Prostate gland (tissue), 2 donors: ENCODE data around the gene NCOA1. TPM values are rescaled to one million over a fixed set of nuclear protein-coding genes. Genes with fewer than 3 reads are reported as not detected.
"Not testable (repeated sequence)": the region's sequence is repeated elsewhere in the genome, so short reads cannot be mapped to it uniquely, and the experiment has no call there.

Experiments used
- DNase-seq: peaks from one replicate; pipeline ENCODE4 v3.0.0-alpha.2; 2019; ENCODE audit warnings: low spot score
- H3K27ac ChIP-seq, 2 donors: fragments of 200-600 bp; sonication (generic); 2 replicates each; pipeline ENCODE4 v1.5.1; 2017 to 2019
- H3K27me3 ChIP-seq: fragments of 200-600 bp; sonication (generic); replicated peaks from 2 replicates; pipeline ENCODE4 v1.5.1; 2019; ENCODE audit not compliant: insufficient read depth
- H3K36me3 ChIP-seq, 2 donors: fragments of 200-600 bp; sonication (generic); 1 replicate in 1 of 2; 2 replicates in 1 of 2; pipeline versions ENCODE4 v1.5.1 to v1.8.1; 2017 to 2019
- H3K4me1 ChIP-seq: fragments of 200-600 bp; sonication (generic); replicated peaks from 2 replicates; pipeline ENCODE4 v1.5.1; 2019
- H3K4me3 ChIP-seq, 2 donors: fragments of 200-600 bp; sonication (generic); 2 replicates each; pipeline ENCODE4 v1.5.1; 2017 to 2019
- H3K9me3 ChIP-seq: fragments of 200-600 bp; sonication (generic); 2 replicates; pipeline ENCODE4 v1.5.1; 2017
- POLR2A ChIP-seq: fragments of 450-650 bp; IDR thresholded peaks from one replicate; pipeline ENCODE4 v1.6.1; 2016; ENCODE audit warnings: antibody characterized with exemption, mild to moderate bottlenecking
- POLR2AphosphoS5 ChIP-seq: sonication (generic); formaldehyde crosslinking; IDR thresholded peaks from one replicate; pipeline ENCODE4 v1.6.1; 2017; ENCODE audit warnings: antibody characterized with exemption
- WGBS: methylation state at CpG from one replicate; pipeline ENCODE4 v1.1.5; 2018; 5-methylcytosine and 5-hydroxymethylcytosine counted together
- intact Hi-C: fragments of 100-400 bp; cut with DNase I; formaldehyde crosslinking; loops from one replicate; pipeline ENCODE4 v1.14.2; 2022
- total RNA-seq, 2 donors: library from RNA; depleted of rRNA; stranded (reverse); fragments of >200 nt; gene quantifications; one replicate each; pipeline ENCODE4 v1.1.0, GENCODE V29; 2016
- TF ChIP-seq, protein P1 (sequence below), 4 experiments: fragments of 200-600 bp in 2 of 4; fragments of 450-650 bp in 2 of 4; sonication (generic) in 2 of 4; IDR thresholded peaks; 1 replicate in 3 of 4; 2 replicates in 1 of 4; pipeline ENCODE4 v1.5.1; 2016 to 2019; ENCODE audit warnings: antibody characterized with exemption in 4 of 4, mild to moderate bottlenecking in 2 of 4, moderate library complexity in 2 of 4

The NCOA1 gene
- total RNA-seq, 2 donors from 2014 or later, result 24.9 to 72.4 TPM

DNA sequence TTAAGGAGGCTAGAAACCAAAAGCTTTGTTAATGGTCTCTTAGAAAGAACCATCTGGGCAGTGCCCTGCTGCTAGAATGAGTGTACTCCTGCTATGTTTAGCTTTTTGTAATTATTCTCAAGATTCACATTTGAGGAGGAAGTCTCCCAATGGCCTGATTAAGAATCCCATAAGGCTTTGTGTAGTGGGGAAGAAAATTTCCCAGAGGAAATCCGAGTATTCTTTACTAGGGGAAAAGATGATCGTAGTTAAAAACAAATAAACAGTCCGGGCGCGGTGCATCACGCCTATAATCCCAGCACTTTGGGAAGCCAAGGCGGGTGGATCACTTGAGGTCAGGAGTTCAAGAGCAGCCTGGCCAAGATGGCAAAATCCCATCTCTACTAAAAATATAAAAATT, 184.3 kb downstream of the NCOA1 start:
- WGBS, result 85% methylated on average over 7 of the region's 7 CpGs
- DNase-seq, result no peak
- Histone ChIP-seq H3K27ac (no peak overlapping the region), H3K27me3 (no peaks in the 10 kb centered on the region), H3K9me3 (no peaks in the 10 kb centered on the region), H3K4me3 (no peak overlapping the region), H3K36me3 (no peaks in the 10 kb centered on the region), H3K4me1 (no peaks in the 10 kb centered on the region)
- intact Hi-C loops, result no loop called here
- TF ChIP-seq, protein P1, sequence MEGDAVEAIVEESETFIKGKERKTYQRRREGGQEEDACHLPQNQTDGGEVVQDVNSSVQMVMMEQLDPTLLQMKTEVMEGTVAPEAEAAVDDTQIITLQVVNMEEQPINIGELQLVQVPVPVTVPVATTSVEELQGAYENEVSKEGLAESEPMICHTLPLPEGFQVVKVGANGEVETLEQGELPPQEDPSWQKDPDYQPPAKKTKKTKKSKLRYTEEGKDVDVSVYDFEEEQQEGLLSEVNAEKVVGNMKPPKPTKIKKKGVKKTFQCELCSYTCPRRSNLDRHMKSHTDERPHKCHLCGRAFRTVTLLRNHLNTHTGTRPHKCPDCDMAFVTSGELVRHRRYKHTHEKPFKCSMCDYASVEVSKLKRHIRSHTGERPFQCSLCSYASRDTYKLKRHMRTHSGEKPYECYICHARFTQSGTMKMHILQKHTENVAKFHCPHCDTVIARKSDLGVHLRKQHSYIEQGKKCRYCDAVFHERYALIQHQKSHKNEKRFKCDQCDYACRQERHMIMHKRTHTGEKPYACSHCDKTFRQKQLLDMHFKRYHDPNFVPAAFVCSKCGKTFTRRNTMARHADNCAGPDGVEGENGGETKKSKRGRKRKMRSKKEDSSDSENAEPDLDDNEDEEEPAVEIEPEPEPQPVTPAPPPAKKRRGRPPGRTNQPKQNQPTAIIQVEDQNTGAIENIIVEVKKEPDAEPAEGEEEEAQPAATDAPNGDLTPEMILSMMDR (IDR thresholded peaks at IDR 0.05), result no peak
- no peak for TF ChIP-seq POLR2AphosphoS5
- TF ChIP-seq POLR2A, result no peak

DNA sequence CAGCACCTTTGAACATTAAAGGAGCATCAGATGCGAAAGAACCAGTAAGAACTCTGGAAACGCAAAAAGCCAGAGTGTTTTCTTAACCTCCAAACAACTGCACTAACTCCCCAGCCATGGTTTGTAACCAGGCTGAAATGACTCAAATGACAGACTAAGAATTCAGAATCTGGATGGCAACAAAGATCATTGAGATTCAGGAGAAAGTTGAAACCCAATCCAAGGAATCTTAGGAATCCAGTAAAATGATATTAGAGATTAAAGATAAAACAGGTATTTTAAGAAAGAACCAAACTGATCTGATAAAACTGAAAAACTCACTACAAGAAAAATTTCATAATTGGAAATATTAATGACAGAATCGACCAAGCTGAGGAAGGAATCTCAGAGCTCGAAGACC, 185.4 kb downstream of the NCOA1 start:
- TF ChIP-seq, protein P1 (IDR thresholded peaks at IDR 0.05), result no peak
- TF ChIP-seq POLR2A (no peak), POLR2AphosphoS5 (no peak)
- H3K36me3 ChIP-seq, result no peaks in the 10 kb centered on the region
- WGBS, result 81% methylated on average over 4 of the region's 4 CpGs

DNA sequence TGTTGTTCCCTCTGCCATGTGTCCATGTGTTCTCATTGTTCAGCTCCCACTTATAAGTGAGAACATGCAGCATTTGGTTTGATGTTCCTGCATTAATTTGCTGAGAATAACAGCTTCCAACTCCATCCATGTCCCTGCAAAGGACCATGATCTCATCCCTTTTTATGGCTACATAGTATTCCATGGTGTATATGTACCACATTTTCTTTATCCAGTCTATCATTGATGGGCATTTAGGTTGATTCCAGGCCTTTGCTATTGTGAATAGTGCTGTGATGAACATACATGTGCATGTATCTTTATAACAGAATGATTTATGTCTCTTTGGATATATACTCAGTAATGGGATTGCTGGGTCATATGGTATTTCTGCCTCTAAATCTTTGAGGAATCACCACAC, 187.0 kb downstream of the NCOA1 start:
- intact Hi-C loops, result not testable (repeated sequence)

More for the DNA sequence above, 185.4 kb downstream of the NCOA1 start:
- DNase-seq, result no peak
- Histone ChIP-seq H3K4me3 (no peak overlapping the region), H3K27ac (no peak overlapping the region), H3K4me1 (no peaks in the 10 kb centered on the region), H3K27me3 (no peaks in the 10 kb centered on the region), H3K9me3 (no peaks in the 10 kb centered on the region)
- intact Hi-C loops, result no loop called here

DNA sequence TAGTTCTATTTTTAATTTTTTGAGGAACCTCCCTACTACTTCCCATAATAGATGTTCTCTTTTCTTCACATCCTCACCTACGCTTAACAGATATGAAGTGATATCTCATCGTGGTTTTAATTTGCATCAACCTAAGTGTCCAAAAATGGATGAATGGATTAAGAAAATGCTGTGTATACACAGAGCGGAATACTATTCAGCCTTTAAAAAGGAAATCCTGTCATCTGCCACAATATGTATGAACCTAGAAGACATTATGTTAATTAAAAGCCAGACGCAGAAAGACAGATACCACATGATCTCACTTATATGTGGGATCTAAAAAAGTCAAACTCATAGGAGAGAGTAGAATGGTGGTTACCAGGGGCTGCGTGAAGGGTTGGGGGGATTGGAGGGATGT, 189.1 kb downstream of the NCOA1 start:
- H3K4me1 ChIP-seq, result no peaks in the 10 kb centered on the region
- TF ChIP-seq, protein P1 (IDR thresholded peaks at IDR 0.05), result no peak
- no peak for TF ChIP-seq POLR2AphosphoS5
- no peak for TF ChIP-seq POLR2A
- intact Hi-C loops, result no loop called here
- H3K27ac ChIP-seq, result no peak overlapping the region
- no peaks in the 10 kb centered on the region for H3K9me3 ChIP-seq
- WGBS, result 95% methylated on average over 5 of the region's 5 CpGs
- no peak overlapping the region for H3K4me3 ChIP-seq
- no peaks in the 10 kb centered on the region for H3K27me3 ChIP-seq
- H3K36me3 ChIP-seq, result no peaks in the 10 kb centered on the region
- no peak for DNase-seq

More for the DNA sequence above, 187.0 kb downstream of the NCOA1 start:
- not testable (repeated sequence) for DNase-seq, H3K4me1 ChIP-seq, H3K4me3 ChIP-seq, H3K27me3 ChIP-seq, H3K36me3 ChIP-seq, H3K9me3 ChIP-seq, H3K27ac ChIP-seq

DNA sequence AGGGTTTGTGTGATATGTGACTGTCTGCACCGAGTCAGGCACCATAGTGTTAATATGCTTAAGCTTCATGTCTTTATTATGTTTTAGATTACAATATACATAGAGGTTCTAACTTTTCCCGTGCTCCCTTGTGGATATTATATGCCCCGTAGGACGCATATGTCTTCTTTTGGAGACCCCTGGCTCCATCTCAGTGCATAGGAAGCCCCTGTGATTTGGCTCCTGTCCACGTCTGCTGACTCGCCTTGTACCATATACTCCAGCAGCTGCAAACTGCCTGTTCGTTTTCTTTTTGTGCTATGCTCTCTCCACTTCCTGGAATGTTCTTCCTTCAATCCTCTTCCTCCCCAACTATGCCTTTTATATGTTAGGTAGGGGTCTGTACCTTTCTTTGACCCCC, 191.2 kb downstream of the NCOA1 start:
- H3K4me3 ChIP-seq, result no peak overlapping the region
- intact Hi-C loops, result no loop called here
- no peak overlapping the region for H3K27ac ChIP-seq
- TF ChIP-seq, protein P1 (IDR thresholded peaks at IDR 0.05), result no peak
- 74% methylated on average over 7 of the region's 7 CpGs for WGBS
- no peaks in the 10 kb centered on the region for H3K4me1 ChIP-seq
- H3K36me3 ChIP-seq, result no peaks in the 10 kb centered on the region
- no peaks in the 10 kb centered on the region for H3K9me3 ChIP-seq
- no peaks in the 10 kb centered on the region for H3K27me3 ChIP-seq
- no peak for DNase-seq
